Trophoblast cell (in vitro differentiated cells and primary cell): Measurements from ENCODE around the gene PELI2.

ENCODE experiments used
- DNase-seq, 2 donors: peaks; one replicate each; pipeline ENCODE4 v3.0.0-alpha.2; 2016
- H2AFZ ChIP-seq: 2 replicates; pipeline ENCODE4 v1.6.1; 2013; ENCODE audit warnings: low read length, moderate library complexity, mild to moderate bottlenecking; ENCODE audit not compliant: insufficient read depth, poor library complexity
- H2AK5ac ChIP-seq: 2 replicates; pipeline ENCODE4 v1.6.1; 2013; ENCODE audit warnings: mild to moderate bottlenecking, low read length
- H2BK120ac ChIP-seq: 2 replicates; pipeline ENCODE4 v1.6.1; 2013; ENCODE audit warnings: low read length, mild to moderate bottlenecking, moderate library complexity; ENCODE audit not compliant: insufficient read depth, poor library complexity
- H2BK12ac ChIP-seq: 2 replicates; pipeline ENCODE4 v1.6.1; 2013; ENCODE audit warnings: mild to moderate bottlenecking, low read length, moderate library complexity
- H2BK5ac ChIP-seq: 2 replicates; pipeline ENCODE4 v1.6.1; 2013; ENCODE audit warnings: low read length, low read depth, moderate library complexity, mild to moderate bottlenecking; ENCODE audit not compliant: poor library complexity
- H3K14ac ChIP-seq: 2 replicates; pipeline ENCODE4 v1.6.1; 2013; ENCODE audit warnings: mild to moderate bottlenecking, low read length
- H3K18ac ChIP-seq: 2 replicates; pipeline ENCODE4 v1.6.1; 2013; ENCODE audit warnings: mild to moderate bottlenecking, low read length
- H3K23ac ChIP-seq: 2 replicates; pipeline ENCODE4 v1.6.1; 2013; ENCODE audit warnings: low read length
- H3K27ac ChIP-seq: 2 replicates; pipeline ENCODE4 v1.5.1; 2013; ENCODE audit warnings: low read depth, mild to moderate bottlenecking, inconsistent platforms, low read length, moderate library complexity
- H3K27me3 ChIP-seq: 2 replicates; pipeline ENCODE4 v1.6.1; 2013; ENCODE audit warnings: inconsistent platforms, mild to moderate bottlenecking, low read length, moderate library complexity; ENCODE audit not compliant: insufficient read depth
- H3K36me3 ChIP-seq, 2 experiments: 1 replicate in 1 of 2; 2 replicates in 1 of 2; pipeline ENCODE4 v1.6.1; 2013; ENCODE audit warnings: low read length in 2 of 2, mild to moderate bottlenecking in 2 of 2, moderate library complexity in 1 of 2; ENCODE audit not compliant: insufficient read depth in 2 of 2, control insufficient read depth in 1 of 2
- H3K4ac ChIP-seq: 2 replicates; pipeline ENCODE4 v1.6.1; 2013; ENCODE audit warnings: low read depth, mild to moderate bottlenecking, low read length, moderate library complexity
- H3K4me1 ChIP-seq, 2 experiments: 1 replicate in 1 of 2; 2 replicates in 1 of 2; pipeline ENCODE4 v1.6.1; 2013; ENCODE audit warnings: low read length in 2 of 2, mild to moderate bottlenecking in 2 of 2, moderate library complexity in 1 of 2; ENCODE audit not compliant: insufficient read depth in 2 of 2, control insufficient read depth in 1 of 2
- H3K4me2 ChIP-seq: 2 replicates; pipeline ENCODE4 v1.6.1; 2013; ENCODE audit warnings: inconsistent platforms, mild to moderate bottlenecking, low read length, moderate library complexity
- H3K4me3 ChIP-seq: 2 replicates; pipeline ENCODE4 v1.5.1; 2013; ENCODE audit warnings: mild to moderate bottlenecking, low read depth, low read length, inconsistent platforms
- H3K79me1 ChIP-seq: one replicate; pipeline ENCODE4 v1.6.1; 2013; ENCODE audit warnings: low read length
- H3K79me2 ChIP-seq: 2 replicates; pipeline ENCODE4 v1.6.1; 2013; ENCODE audit warnings: low read length, mild to moderate bottlenecking; ENCODE audit not compliant: control insufficient read depth, insufficient read depth, poor library complexity
- H3K9ac ChIP-seq: 2 replicates; pipeline ENCODE4 v1.6.1; 2013; ENCODE audit warnings: mild to moderate bottlenecking, low read length
- H3K9me3 ChIP-seq: 2 replicates; pipeline ENCODE4 v1.6.1; 2013; ENCODE audit warnings: low read depth, mild to moderate bottlenecking, control low read depth, inconsistent platforms, low read length; ENCODE audit not compliant: insufficient read depth
- H4K12ac ChIP-seq: 2 replicates; pipeline ENCODE4 v1.6.1; 2013; ENCODE audit warnings: low read depth, mild to moderate bottlenecking, low read length, moderate library complexity
- H4K8ac ChIP-seq: 2 replicates; pipeline ENCODE4 v1.6.1; 2013; ENCODE audit warnings: low read depth, mild to moderate bottlenecking, low read length, moderate library complexity
- H4K91ac ChIP-seq: one replicate; pipeline ENCODE4 v1.6.1; 2013; ENCODE audit warnings: low read depth, mild to moderate bottlenecking, low read length, moderate library complexity
- WGBS: extraction: QIAGEN DNeasy Blood & Tissue Kit; methylation state at CpG from one replicate; pipeline ENCODE4 v1.1.7; 2013; ENCODE audit warnings: missing lambda C conversion rate; ENCODE audit not compliant: insufficient read length, insufficient coverage; ENCODE audit errors: extremely low coverage; 5-methylcytosine and 5-hydroxymethylcytosine counted together

Gene PELI2

GRCh38 chr14:56293506-56293905, 175.3 kb downstream of the PELI2 start:
- Histone ChIP-seq H3K27me3 (no peaks in the 10 kb centered on the region), H3K79me1 (no peaks in the 10 kb centered on the region), H2BK12ac (no peak overlapping the region), H3K9me3 (peaks cover 2% of the 10 kb centered on the region), H3K23ac (no peak overlapping the region), H2AK5ac (no peak overlapping the region), H4K12ac (no peak overlapping the region), H3K27ac (no peak overlapping the region), H3K4me1 (no peaks in the 10 kb centered on the region), H3K36me3 (no peaks in the 10 kb centered on the region), H3K79me2 (no peaks in the 10 kb centered on the region), H3K4ac (no peak overlapping the region), H3K14ac (no peak overlapping the region), H2BK120ac (no peak overlapping the region), H4K8ac (no peak overlapping the region), H2AFZ (no peak overlapping the region), H3K18ac (no peak overlapping the region), H4K91ac (no peak overlapping the region), H3K4me2 (no peak overlapping the region), H2BK5ac (no peak overlapping the region), H3K4me3 (no peak overlapping the region), H3K9ac (no peak overlapping the region)
- DNase-seq, result no peak
- no CpG with 5 or more reads among the region's 2 CpGs for WGBS

GRCh38 chr14:56294128-56294527, 175.9 kb downstream of the PELI2 start:
- Histone ChIP-seq H3K4me1 (no peaks in the 10 kb centered on the region), H2BK5ac (no peak overlapping the region), H3K18ac (no peak overlapping the region), H3K4ac (no peak overlapping the region), H3K79me1 (no peaks in the 10 kb centered on the region), H2BK12ac (no peak overlapping the region), H4K91ac (no peak overlapping the region), H3K9ac (no peak overlapping the region), H3K4me2 (no peak overlapping the region), H3K4me3 (no peak overlapping the region), H4K8ac (no peak overlapping the region), H2BK120ac (no peak overlapping the region), H3K14ac (no peak overlapping the region), H3K36me3 (no peaks in the 10 kb centered on the region), H3K9me3 (peaks cover 2% of the 10 kb centered on the region), H4K12ac (no peak overlapping the region), H3K79me2 (no peaks in the 10 kb centered on the region), H3K23ac (no peak overlapping the region), H2AK5ac (no peak overlapping the region), H2AFZ (no peak overlapping the region), H3K27ac (no peak overlapping the region), H3K27me3 (no peaks in the 10 kb centered on the region)
- DNase-seq, result no peak
- no CpG with 5 or more reads among the region's 5 CpGs for WGBS

- no peak overlapping the region for H4K12ac ChIP-seq
- no peaks in the 10 kb centered on the region for H3K79me1 ChIP-seq
- no peak overlapping the region for H4K8ac ChIP-seq
- H3K4me2 ChIP-seq, result no peak overlapping the region
- no peak overlapping the region for H2AFZ ChIP-seq
- no peak overlapping the region for H2AK5ac ChIP-seq
- no peaks in the 10 kb centered on the region for H3K36me3 ChIP-seq
- H3K4me3 ChIP-seq, result no peak overlapping the region
- no peak overlapping the region for H3K9ac ChIP-seq
- no peak overlapping the region for H2BK12ac ChIP-seq
- H3K14ac ChIP-seq, result no peak overlapping the region
- H3K79me2 ChIP-seq, result no peaks in the 10 kb centered on the region
- no peak overlapping the region for H3K4ac ChIP-seq
- H4K91ac ChIP-seq, result no peak overlapping the region
- no peak overlapping the region for H2BK5ac ChIP-seq
- H3K27me3 ChIP-seq, result no peaks in the 10 kb centered on the region
- no peaks in the 10 kb centered on the region for H3K4me1 ChIP-seq
- no peak overlapping the region for H3K27ac ChIP-seq
- no peak overlapping the region for H3K23ac ChIP-seq
- no peak for DNase-seq
- H3K18ac ChIP-seq, result no peak overlapping the region
- no peak overlapping the region for H2BK120ac ChIP-seq
- WGBS, result no CpG with 5 or more reads among the region's 3 CpGs
- H3K9me3 ChIP-seq, result peaks cover 2% of the 10 kb centered on the region
Observed at GRCh38 chr14:56295743-56296142, 177.5 kb downstream of the PELI2 start.

- Histone ChIP-seq H4K8ac (no peak overlapping the region), H3K4me3 (no peak overlapping the region), H3K9me3 (peaks cover 2% of the 10 kb centered on the region), H3K79me2 (no peaks in the 10 kb centered on the region), H3K27me3 (no peaks in the 10 kb centered on the region), H3K9ac (no peak overlapping the region), H3K14ac (no peak overlapping the region), H2AFZ (no peak overlapping the region), H2BK120ac (no peak overlapping the region), H4K12ac (no peak overlapping the region), H2AK5ac (no peak overlapping the region), H3K18ac (no peak overlapping the region), H3K4ac (no peak overlapping the region), H3K4me2 (no peak overlapping the region), H3K23ac (no peak overlapping the region), H3K36me3 (no peaks in the 10 kb centered on the region), H3K79me1 (no peaks in the 10 kb centered on the region), H3K27ac (no peak overlapping the region), H2BK12ac (no peak overlapping the region), H2BK5ac (no peak overlapping the region), H4K91ac (no peak overlapping the region), H3K4me1 (no peaks in the 10 kb centered on the region)
- no CpG with 5 or more reads among the region's 5 CpGs for WGBS
- DNase-seq, result no peak
Observed at GRCh38 chr14:56297449-56297848, 179.2 kb downstream of the PELI2 start.
